Panc1 (cell line): ENCODE data around the gene TNFRSF11A.

Experiments used
- POLR2AphosphoS5 ChIP-seq: IDR thresholded peaks from 2 replicates; pipeline ENCODE4 v1.6.1; 2012; ENCODE audit warnings: mild to moderate bottlenecking, low read depth, low read length, moderate library complexity
- SIN3A ChIP-seq: IDR thresholded peaks from 2 replicates; pipeline ENCODE4 v1.6.1; 2012; ENCODE audit warnings: low read depth, mild to moderate bottlenecking, low read length, moderate library complexity, borderline replicate concordance; ENCODE audit not compliant: insufficient read depth
- TCF7L2 ChIP-seq: IDR thresholded peaks from 2 replicates; pipeline ENCODE4 v1.6.1; 2011; ENCODE audit warnings: mild to moderate bottlenecking, low read depth, low read length, inconsistent platforms
- TF ChIP-seq, protein P1 (sequence below): fragments of 450-650 bp; IDR thresholded peaks from 2 replicates; pipeline ENCODE4 v1.5.1; 2017; ENCODE audit warnings: mild to moderate bottlenecking
- TF ChIP-seq, protein P2 (sequence below), 2 experiments: IDR thresholded peaks; 2 replicates each; pipeline ENCODE4 v1.6.1; 2011 to 2012; ENCODE audit warnings: low read depth in 2 of 2, control low read depth in 1 of 2, low read length in 1 of 2, mild to moderate bottlenecking in 1 of 2, moderate library complexity in 1 of 2; ENCODE audit not compliant: insufficient read depth in 1 of 2

DNA sequence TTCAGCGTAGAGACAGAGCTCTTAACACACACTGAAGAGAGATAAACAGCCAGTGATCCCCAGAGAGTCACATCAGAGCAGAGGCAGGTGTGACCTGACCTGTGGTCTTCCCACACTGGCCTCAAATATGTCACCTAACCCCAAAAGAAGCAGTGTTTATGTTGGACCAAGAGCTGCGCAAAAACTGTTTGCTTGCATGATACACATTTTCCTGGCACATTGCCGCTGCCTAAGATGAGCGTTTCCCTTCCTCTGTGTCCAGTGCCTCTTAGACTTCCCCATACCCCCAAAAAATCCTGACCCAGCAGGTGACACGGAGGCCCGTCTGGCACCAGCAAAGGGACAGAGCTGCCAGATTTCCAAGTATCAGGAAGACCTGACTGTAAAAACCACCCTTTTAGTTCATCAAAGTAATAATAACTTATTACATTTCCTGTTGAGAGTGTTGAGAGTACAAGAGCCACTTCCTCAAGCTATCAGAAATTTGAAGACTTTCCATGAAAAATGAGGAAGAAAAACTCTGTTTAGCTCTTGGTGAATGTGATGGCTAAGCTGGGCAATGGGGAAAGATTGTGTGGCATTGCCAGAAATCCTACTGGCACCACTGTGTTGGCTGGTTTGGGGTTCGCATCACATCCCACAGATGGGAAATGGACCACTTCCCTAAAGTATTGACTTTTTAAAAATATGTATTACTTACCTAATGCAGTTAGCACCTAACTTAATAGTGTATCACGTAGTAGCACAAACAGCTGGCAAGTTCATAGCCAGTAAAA lies 6.7 kb downstream of the TNFRSF11A start:
- TF ChIP-seq POLR2AphosphoS5 (no peak; the same call in 1 of the 2 replicates), SIN3A (no peak), TCF7L2 (no peak)
- TF ChIP-seq, protein P1, sequence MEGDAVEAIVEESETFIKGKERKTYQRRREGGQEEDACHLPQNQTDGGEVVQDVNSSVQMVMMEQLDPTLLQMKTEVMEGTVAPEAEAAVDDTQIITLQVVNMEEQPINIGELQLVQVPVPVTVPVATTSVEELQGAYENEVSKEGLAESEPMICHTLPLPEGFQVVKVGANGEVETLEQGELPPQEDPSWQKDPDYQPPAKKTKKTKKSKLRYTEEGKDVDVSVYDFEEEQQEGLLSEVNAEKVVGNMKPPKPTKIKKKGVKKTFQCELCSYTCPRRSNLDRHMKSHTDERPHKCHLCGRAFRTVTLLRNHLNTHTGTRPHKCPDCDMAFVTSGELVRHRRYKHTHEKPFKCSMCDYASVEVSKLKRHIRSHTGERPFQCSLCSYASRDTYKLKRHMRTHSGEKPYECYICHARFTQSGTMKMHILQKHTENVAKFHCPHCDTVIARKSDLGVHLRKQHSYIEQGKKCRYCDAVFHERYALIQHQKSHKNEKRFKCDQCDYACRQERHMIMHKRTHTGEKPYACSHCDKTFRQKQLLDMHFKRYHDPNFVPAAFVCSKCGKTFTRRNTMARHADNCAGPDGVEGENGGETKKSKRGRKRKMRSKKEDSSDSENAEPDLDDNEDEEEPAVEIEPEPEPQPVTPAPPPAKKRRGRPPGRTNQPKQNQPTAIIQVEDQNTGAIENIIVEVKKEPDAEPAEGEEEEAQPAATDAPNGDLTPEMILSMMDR, result no peak
- TF ChIP-seq, protein P2, sequence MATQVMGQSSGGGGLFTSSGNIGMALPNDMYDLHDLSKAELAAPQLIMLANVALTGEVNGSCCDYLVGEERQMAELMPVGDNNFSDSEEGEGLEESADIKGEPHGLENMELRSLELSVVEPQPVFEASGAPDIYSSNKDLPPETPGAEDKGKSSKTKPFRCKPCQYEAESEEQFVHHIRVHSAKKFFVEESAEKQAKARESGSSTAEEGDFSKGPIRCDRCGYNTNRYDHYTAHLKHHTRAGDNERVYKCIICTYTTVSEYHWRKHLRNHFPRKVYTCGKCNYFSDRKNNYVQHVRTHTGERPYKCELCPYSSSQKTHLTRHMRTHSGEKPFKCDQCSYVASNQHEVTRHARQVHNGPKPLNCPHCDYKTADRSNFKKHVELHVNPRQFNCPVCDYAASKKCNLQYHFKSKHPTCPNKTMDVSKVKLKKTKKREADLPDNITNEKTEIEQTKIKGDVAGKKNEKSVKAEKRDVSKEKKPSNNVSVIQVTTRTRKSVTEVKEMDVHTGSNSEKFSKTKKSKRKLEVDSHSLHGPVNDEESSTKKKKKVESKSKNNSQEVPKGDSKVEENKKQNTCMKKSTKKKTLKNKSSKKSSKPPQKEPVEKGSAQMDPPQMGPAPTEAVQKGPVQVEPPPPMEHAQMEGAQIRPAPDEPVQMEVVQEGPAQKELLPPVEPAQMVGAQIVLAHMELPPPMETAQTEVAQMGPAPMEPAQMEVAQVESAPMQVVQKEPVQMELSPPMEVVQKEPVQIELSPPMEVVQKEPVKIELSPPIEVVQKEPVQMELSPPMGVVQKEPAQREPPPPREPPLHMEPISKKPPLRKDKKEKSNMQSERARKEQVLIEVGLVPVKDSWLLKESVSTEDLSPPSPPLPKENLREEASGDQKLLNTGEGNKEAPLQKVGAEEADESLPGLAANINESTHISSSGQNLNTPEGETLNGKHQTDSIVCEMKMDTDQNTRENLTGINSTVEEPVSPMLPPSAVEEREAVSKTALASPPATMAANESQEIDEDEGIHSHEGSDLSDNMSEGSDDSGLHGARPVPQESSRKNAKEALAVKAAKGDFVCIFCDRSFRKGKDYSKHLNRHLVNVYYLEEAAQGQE (IDR thresholded peaks at IDR 0.05; ENCODE audit: insufficient read depth in 1 of 2, low read depth in 2 of 2, low read length in 1 of 2), result no peak
